Kasumi-1 (cell line): Measurements from ENCODE around the gene MYH7.

ENCODE experiments used
- DNase-seq, 2 experiments: peaks; one replicate each; lab custom pipeline; 2025; lab: John Stamatoyannopoulos, UW

Gene MYH7

DNA sequence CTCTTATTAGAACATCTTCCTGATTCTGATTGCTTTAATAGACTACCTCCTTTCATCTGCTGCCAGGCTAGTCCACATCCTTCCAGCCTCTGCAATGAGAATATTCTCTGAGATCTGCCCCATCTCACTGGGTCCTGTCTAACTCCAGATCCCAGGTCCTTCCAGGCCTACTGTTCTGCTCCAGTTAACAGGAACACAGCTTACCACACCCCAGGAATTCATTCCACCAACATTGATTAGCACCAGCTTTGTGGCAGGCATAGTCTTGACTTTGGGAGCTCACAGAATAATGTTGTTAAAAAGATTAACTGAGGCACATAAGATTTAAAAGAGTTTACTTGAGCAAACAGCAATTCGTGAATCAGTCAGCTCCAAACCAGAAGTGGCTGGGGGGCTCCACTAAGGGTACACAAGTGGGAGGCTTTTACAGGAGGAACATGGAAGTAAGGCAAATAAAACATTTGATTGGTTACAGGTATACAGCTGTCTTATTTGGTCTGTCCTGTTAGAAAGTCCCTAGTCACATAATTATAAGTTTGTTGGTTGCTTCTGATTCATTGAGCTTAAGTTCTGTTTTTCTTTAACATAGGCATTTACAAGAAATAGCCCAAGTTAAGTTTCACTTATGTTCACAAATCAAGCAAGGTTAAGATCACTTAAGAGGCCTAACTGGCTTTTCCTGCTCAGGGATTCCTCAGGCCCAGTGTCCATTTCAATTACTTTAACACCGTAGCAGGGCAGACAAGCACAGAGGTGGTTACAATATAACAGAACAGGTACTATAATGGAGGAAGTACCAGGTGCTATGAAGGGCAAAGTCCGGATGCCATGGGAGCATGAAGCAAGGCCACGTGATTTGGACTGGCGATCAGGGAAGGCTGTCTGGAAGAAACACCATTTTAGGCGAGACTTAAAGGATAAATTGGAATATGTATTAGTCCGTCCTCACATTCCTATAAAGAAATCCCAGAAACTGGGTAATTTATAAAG is 12.2 kb upstream of the MYH7 start:
- DNase-seq: no peak

- DNase-seq: no peak
Observed at GRCh38 chr14:23446291-23446851, 10.9 kb upstream of the MYH7 start.

DNA sequence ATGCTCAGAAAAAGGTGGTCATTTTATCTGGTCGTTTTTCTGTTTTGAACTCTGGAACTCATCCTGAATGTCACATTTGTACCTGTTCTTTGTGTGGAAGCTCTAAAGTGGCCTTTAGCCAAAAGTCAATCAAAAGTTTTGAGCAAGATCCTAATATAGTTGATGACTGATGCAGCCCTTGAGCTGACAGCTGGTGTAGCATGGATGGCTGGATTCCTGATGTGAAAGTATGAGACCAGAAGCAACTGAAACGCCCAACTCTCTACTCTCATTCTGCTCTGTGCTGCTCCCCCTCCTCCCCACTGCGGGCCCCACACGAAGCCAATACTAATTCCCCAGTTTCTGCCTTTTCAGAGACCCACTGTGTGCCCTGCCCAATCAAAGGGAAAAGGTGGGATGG is 10.3 kb upstream of the MYH7 start:
- no peak for DNase-seq

DNA sequence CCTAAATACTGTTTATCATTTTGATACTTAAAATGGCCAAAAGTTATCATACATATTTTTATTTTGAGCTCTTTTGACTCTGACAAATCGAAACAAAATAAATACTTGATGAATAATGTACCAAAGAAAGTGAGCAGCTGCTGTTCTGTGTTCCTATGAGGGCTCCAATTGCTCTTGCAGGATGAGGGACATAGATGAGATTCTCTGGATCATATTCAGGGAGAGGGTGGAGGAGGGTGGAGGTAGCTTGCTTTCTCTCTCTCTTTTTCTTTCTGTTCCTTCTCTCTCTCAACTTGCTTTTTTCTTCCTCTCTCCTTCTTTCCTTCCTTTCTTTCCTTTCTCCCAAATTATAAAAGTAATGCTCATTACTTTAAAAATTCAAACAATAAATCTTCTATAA is 8.9 kb upstream of the MYH7 start:
- DNase-seq: no peak

DNA sequence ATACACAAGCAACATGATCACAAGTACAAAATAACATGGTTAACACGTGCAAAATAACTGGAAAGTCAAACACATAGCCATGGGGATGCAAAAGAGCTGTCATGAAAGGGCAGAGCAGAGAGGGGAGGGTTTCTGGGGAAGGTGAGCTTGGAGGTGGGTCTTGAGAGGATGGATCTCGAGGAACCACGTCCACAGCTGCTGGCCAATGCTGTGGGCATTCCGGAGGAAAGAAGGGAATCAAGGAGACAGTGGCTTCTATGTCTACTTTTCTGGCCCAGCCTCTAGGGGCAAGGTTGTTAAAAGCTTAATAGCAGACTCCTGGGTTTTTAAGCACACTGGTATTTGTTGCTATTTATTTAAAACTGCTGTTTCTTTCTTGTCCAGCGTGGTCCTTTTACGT is 8.4 kb upstream of the MYH7 start:
- DNase-seq: no peak

DNA sequence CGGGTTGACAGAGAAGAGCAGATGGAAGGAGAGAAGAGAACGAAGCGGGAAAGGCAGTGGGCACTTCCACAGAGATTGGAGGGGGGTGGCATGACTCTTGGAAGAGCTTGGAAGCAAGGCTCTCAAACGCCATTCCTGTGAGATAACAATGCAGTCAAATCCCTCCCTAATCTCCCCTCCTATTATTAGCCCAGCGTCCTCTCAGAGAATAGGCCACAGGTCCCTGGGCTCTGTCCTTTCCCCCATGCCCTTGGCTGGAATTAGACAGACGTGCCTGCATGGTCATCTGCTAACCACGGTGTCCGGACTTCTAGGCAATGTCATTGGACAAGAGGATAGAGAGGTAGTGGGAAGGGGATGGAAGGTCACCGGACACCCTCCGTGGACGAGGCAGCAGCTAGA is 8.0 kb upstream of the MYH7 start:
- no peak for DNase-seq

GRCh38 chr14:23442721-23443356 is 7.4 kb upstream of the MYH7 start:
- DNase-seq: no peak

GRCh38 chr14:23441076-23441475 is 5.6 kb upstream of the MYH7 start:
- DNase-seq: no peak

- DNase-seq: no peak
Observed at GRCh38 chr14:23439107-23439835, 3.8 kb upstream of the MYH7 start.

- DNase-seq: no peak
Observed at GRCh38 chr14:23438101-23438971, 2.9 kb upstream of the MYH7 start.

GRCh38 chr14:23437133-23438100 is 2.0 kb upstream of the MYH7 start:
- DNase-seq: no peak

- no peak for DNase-seq
Observed at GRCh38 chr14:23436327-23437132, 1.1 kb upstream of the MYH7 start.

DNA sequence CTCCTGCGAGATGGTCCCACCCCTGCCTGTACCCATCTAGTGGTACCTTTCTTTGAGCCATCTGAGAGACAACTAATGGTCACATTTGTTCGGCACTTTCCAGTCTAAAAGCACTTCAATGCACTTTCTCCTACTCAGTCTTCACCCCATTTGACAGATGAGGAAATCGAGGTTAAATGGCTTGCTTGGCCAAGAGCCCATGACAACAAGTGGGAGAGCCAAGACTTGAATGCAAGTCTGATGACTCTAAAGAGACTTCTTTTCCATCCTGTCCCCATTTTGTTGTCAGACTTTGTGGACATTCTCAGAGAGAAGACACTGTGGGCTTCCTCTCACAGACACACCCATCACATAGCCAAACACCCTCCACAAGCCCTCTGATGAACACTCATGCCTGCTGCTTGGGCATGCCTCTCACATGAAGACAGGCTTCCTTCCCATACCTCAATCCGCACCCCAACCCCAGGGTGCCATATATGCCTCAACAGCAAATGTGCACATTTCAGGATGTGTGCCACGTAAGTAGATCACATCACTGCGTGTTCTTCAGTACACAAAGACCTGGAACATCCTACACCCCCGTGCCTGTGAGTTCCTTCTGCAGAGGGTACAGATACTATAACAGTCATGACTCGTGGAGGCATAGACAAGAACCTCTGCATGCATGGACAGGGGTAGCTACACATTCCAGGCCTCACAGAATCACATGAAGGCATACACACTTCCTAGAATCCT is 805 bp downstream of the MYH7 start:
- no peak for DNase-seq

- no peak for DNase-seq
Observed at GRCh38 chr14:23433457-23433856, 2.0 kb downstream of the MYH7 start.

GRCh38 chr14:23432946-23433345 is 2.5 kb downstream of the MYH7 start:
- no peak for DNase-seq

DNA sequence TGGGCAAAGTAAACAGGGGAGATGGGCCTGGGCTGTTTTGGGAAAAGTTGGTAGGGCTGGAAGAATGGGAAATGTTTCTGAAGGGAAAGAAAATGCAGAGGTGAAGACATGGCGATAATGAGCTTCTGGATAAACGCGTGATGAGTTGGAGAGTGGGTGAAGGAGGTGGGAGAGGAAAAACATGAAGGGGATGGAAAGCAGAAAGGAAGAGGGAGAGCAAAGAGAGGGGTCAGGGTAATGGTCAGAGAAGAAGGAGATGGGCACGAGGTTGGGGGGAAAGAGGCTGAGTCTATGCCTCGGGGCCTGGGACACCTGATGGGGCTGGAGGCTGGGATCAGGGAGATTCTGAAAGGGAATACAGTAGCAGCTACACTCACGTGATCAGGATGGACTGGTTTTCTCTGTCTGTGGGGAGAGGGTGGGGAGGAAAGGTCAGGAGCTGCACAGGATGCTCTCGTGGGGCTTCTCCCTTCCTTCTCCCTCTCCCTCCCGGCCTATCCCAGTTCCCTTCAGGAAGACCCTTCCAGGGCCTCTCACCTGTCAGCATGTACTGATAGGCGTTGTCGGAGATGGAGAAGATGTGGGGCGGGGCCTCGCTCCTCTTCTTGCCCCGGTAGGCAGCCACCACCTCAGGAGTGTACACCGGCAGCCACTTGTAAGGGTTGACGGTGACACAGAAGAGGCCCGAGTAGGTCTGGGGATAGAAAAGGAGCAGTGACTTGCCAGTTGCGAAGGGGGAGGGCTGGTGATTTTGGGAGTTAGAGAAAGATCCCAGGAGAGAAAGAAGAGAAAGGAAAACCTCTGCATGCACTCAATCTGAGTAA is 3.1 kb downstream of the MYH7 start:
- DNase-seq: no peak

- DNase-seq: no peak
Observed at GRCh38 chr14:23431486-23431885, 4.0 kb downstream of the MYH7 start.

DNA sequence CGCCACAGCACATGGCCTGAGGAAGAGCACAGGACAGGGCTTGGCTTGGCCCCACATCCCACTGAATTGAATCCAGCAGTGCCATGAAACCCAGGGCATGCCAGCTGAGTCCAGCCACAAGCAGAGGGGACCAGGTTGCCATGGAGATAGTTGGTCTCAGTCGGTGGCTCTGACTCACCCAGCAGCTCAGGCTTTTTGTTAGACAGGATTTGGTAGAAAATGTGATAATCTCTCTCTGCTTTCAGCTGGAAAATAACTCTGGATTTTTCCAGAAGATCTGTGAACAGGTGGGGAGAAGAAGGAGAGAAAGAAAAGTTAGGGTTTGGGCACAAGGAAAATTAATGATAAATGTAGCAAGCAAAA is 4.8 kb downstream of the MYH7 start:
- DNase-seq: no peak
